HCT116 (cell line): ENCODE data around the gene KAT6B. TPM values are rescaled to one million over a fixed set of nuclear protein-coding genes. Genes with fewer than 3 reads are reported as not detected.

ENCODE experiments used
- ATAC-seq: fragments of 200-7000 bp; cut with Tn5 transposase; 2 replicates; pipeline ENCODE4 v1.9.1; 2020; ENCODE audit warnings: mild to moderate bottlenecking, moderate library complexity
- BruUV-seq: library from RNA; stranded (reverse); fragments of 400-500 nt; replicated peaks from 2 replicates; lab custom pipeline; 2021; lab: Mats Ljungman, UMichigan
- CTCF ChIA-PET: fragments of 300-600 bp; sonication (Branson Sonifier 250); formaldehyde crosslinking; loops from one replicate; lab custom pipeline; 2021; ENCODE audit warnings: antibody characterized with exemption; lab: Charles Lee
- POLR2A ChIA-PET: fragments of 300-600, 350-600 bp; sonication (Branson Sonifier 250); formaldehyde crosslinking; loops from one replicate; lab custom pipeline; 2021; ENCODE audit warnings: antibody characterized with exemption; lab: Charles Lee
- RAD21 ChIA-PET, 2 experiments: fragments of 300-600 bp; sonication (Branson Sonifier 250); formaldehyde crosslinking; loops; one replicate each; lab custom pipeline; 2023; ENCODE audit warnings: low total read pairs in 2 of 2; ENCODE audit not compliant: uncharacterized antibody in 2 of 2, unreplicated experiment in 2 of 2, low non-redundant PET in 1 of 2; lab: Charles Lee
- DNase-seq: peaks from one replicate; pipeline ENCODE4 v3.0.0-alpha.2; 2010; ENCODE audit warnings: low read depth, low spot score
- H2AFZ ChIP-seq: fragments of 200-600 bp; shearing (Covaris generic), sonication (generic); 2 replicates; pipeline ENCODE4 v1.6.1; 2017; ENCODE audit warnings: low read depth, mixed run types, mixed read lengths, antibody characterized with exemption, low read length; ENCODE audit not compliant: poor library complexity, severe bottlenecking
- H3K27ac ChIP-seq: 2 replicates; pipeline ENCODE4 v1.5.1; 2012; ENCODE audit warnings: low read depth, low read length
- H3K27me3 ChIP-seq: fragments of 200-600 bp; sonication (generic); 2 replicates; pipeline ENCODE4 v1.6.1; 2016; ENCODE audit warnings: mixed run types, low read length, mixed read lengths; ENCODE audit not compliant: insufficient read depth
- H3K36me3 ChIP-seq, 2 experiments: fragments of 200-500 bp in 1 of 2; fragments of 200-600 bp in 1 of 2; sonication (Bioruptor generic) in 1 of 2; sonication (generic) in 1 of 2; 2 replicates each; pipeline versions ENCODE4 v1.5.1 to v1.6.1; 2014 to 2016; ENCODE audit warnings: low read length in 2 of 2, inconsistent platforms in 1 of 2, mixed read lengths in 1 of 2, mixed run types in 1 of 2; ENCODE audit not compliant: insufficient read depth in 2 of 2, control insufficient read depth in 1 of 2
- H3K4me1 ChIP-seq, 2 experiments: fragments of 200-600 bp in 1 of 2; sonication (generic) in 1 of 2; 2 replicates each; pipeline versions ENCODE4 v1.5.1 to v1.6.1; 2012 to 2017; ENCODE audit warnings: low read length in 2 of 2, inconsistent platforms in 1 of 2, mild to moderate bottlenecking in 1 of 2, mixed read lengths in 1 of 2, mixed run types in 1 of 2, moderate library complexity in 1 of 2; ENCODE audit not compliant: insufficient read depth in 2 of 2, control insufficient read depth in 1 of 2
- H3K4me2 ChIP-seq: fragments of 200-600 bp; sonication (generic); 2 replicates; pipeline ENCODE4 v1.6.1; 2017; ENCODE audit warnings: mixed run types, low read length, mixed read lengths
- H3K4me3 ChIP-seq, 2 experiments: fragments of 200-600 bp in 1 of 2; sonication (generic) in 1 of 2; replicated peaks in 1 of 2; 2 replicates each; pipeline ENCODE4 v1.5.1; 2011 to 2016; ENCODE audit warnings: low read length in 2 of 2, control low read depth in 1 of 2, low read depth in 1 of 2, mild to moderate bottlenecking in 1 of 2, mixed read lengths in 1 of 2, mixed run types in 1 of 2
- H3K79me2 ChIP-seq: fragments of 200-600 bp; sonication (generic); 2 replicates; pipeline ENCODE4 v1.6.1; 2017; ENCODE audit warnings: mild to moderate bottlenecking, mixed run types, low read length, moderate library complexity, mixed read lengths; ENCODE audit not compliant: insufficient read depth
- H3K9ac ChIP-seq: fragments of 200-600 bp; sonication (generic); 2 replicates; pipeline ENCODE4 v1.6.1; 2016; ENCODE audit warnings: low read length, mixed read lengths
- H3K9me2 ChIP-seq: fragments of 200-600 bp; sonication (generic), shearing (Covaris generic); 2 replicates; pipeline ENCODE4 v1.6.1; 2017; ENCODE audit warnings: mixed run types, mild to moderate bottlenecking, moderate library complexity; ENCODE audit not compliant: insufficient read depth
- H3K9me3 ChIP-seq, 2 experiments: fragments of 200-500 bp in 1 of 2; fragments of 200-600 bp in 1 of 2; sonication (Bioruptor generic) in 1 of 2; sonication (generic) in 1 of 2; 2 replicates each; pipeline ENCODE4 v1.6.1; 2014 to 2017; ENCODE audit warnings: low read length in 2 of 2, mixed read lengths in 2 of 2, inconsistent platforms in 1 of 2, low read depth in 1 of 2, mild to moderate bottlenecking in 1 of 2, mixed run types in 1 of 2, moderate library complexity in 1 of 2; ENCODE audit not compliant: control insufficient read depth in 1 of 2, insufficient read depth in 1 of 2
- H4K20me1 ChIP-seq: fragments of 200-600 bp; sonication (generic), shearing (Covaris generic); 2 replicates; pipeline ENCODE4 v1.6.1; 2017; ENCODE audit warnings: mixed run types, mild to moderate bottlenecking, moderate library complexity; ENCODE audit not compliant: insufficient read depth
- CBX3 ChIP-seq: IDR thresholded peaks from 2 replicates; pipeline ENCODE4 v1.6.1; 2012; ENCODE audit warnings: low read depth
- EGR1 ChIP-seq: IDR thresholded peaks from 2 replicates; pipeline ENCODE4 v1.6.1; 2012; ENCODE audit warnings: low read depth
- ELF1 ChIP-seq: IDR thresholded peaks from 2 replicates; pipeline ENCODE4 v1.6.1; 2012; ENCODE audit warnings: low read depth, borderline replicate concordance
- EZH2 ChIP-seq: fragments of 200-600 bp; sonication (generic); IDR thresholded peaks from 2 replicates; pipeline ENCODE4 v1.6.1; 2017; ENCODE audit warnings: antibody characterized with exemption, mixed run types
- EZH2phosphoT487 ChIP-seq: fragments of 200-600 bp; IDR thresholded peaks from 2 replicates; pipeline ENCODE4 v1.6.1; 2018; ENCODE audit warnings: antibody characterized with exemption, borderline replicate concordance
- JUND ChIP-seq: IDR thresholded peaks from 2 replicates; pipeline ENCODE4 v1.6.1; 2012
- POLR2A ChIP-seq: IDR thresholded peaks from 2 replicates; pipeline ENCODE4 v1.7.0; 2011; ENCODE audit warnings: borderline replicate concordance; ENCODE audit not compliant: insufficient read depth, insufficient read length; ENCODE audit errors: extremely low read depth
- POLR2AphosphoS5 ChIP-seq: IDR thresholded peaks from 2 replicates; pipeline ENCODE4 v1.6.1; 2011; ENCODE audit warnings: mild to moderate bottlenecking, low read depth, low read length, moderate library complexity
- RAD21 ChIP-seq: IDR thresholded peaks from 2 replicates; pipeline ENCODE4 v1.6.1; 2012; ENCODE audit warnings: low read depth, mild to moderate bottlenecking
- SIN3A ChIP-seq: IDR thresholded peaks from 2 replicates; pipeline ENCODE4 v1.6.1; 2012; ENCODE audit warnings: low read depth
- SRF ChIP-seq: IDR thresholded peaks from 2 replicates; pipeline ENCODE4 v1.6.1; 2012; ENCODE audit warnings: low read depth
- YY1 ChIP-seq: IDR thresholded peaks from 2 replicates; pipeline ENCODE4 v1.6.1; 2011; ENCODE audit warnings: low read length, low read depth, moderate library complexity, mild to moderate bottlenecking; ENCODE audit not compliant: insufficient replicate concordance; ENCODE audit errors: extremely low read depth
- ZFX ChIP-seq: fragments of 450-650 bp; IDR thresholded peaks from 2 replicates; pipeline ENCODE4 v1.6.1; 2017
- ZNF274 ChIP-seq: fragments of 200-500 bp; sonication (Bioruptor generic); IDR thresholded peaks from 2 replicates; pipeline ENCODE4 v1.6.1; 2014; ENCODE audit warnings: mild to moderate bottlenecking, low read depth, low read length, inconsistent platforms
- intact Hi-C: fragments of 100-400 bp; cut with micrococcal nuclease; formaldehyde crosslinking; loops from 2 replicates; pipeline ENCODE4 v1.10.0; 2022
- total RNA-seq: library from RNA; stranded (reverse); gene quantifications from one replicate; pipeline ENCODE4 v1.2.1, GENCODE V29; 2021; ENCODE audit not compliant: unreplicated experiment
- TF ChIP-seq, protein P1 (sequence below): IDR thresholded peaks from 2 replicates; pipeline ENCODE4 v1.6.1; 2012
- TF ChIP-seq, protein P2 (sequence below): IDR thresholded peaks from 2 replicates; pipeline ENCODE4 v1.6.1; 2011; ENCODE audit warnings: mild to moderate bottlenecking, low read length, moderate library complexity; ENCODE audit not compliant: insufficient replicate concordance; ENCODE audit errors: extremely low read depth
- TF ChIP-seq, protein P3 (sequence below): IDR thresholded peaks from 2 replicates; pipeline ENCODE4 v1.6.1; 2012

Gene KAT6B
- total RNA-seq, 1 experiment from 2014 or later, result 17.8 TPM

- CTCF ChIA-PET, result no interaction called here
- no peaks in the 10 kb centered on the region; the same call in 1 of the 2 replicates for H3K79me2 ChIP-seq
- H4K20me1 ChIP-seq, result no peaks in the 10 kb centered on the region
- intact Hi-C loops, result no loop called here
- TF ChIP-seq ELF1 (no peak), EGR1 (no peak), POLR2A (no peak), EZH2phosphoT487 (no peak), RAD21 (no peak), SIN3A (no peak), EZH2 (no peak), ZFX (no peak), YY1 (no peak), CBX3 (no peak), SRF (no peak), JUND (no peak), ZNF274 (no peak), POLR2AphosphoS5 (no peak)
- TF ChIP-seq, protein P1, sequence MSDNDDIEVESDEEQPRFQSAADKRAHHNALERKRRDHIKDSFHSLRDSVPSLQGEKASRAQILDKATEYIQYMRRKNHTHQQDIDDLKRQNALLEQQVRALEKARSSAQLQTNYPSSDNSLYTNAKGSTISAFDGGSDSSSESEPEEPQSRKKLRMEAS, result no peak
- TF ChIP-seq, protein P2, sequence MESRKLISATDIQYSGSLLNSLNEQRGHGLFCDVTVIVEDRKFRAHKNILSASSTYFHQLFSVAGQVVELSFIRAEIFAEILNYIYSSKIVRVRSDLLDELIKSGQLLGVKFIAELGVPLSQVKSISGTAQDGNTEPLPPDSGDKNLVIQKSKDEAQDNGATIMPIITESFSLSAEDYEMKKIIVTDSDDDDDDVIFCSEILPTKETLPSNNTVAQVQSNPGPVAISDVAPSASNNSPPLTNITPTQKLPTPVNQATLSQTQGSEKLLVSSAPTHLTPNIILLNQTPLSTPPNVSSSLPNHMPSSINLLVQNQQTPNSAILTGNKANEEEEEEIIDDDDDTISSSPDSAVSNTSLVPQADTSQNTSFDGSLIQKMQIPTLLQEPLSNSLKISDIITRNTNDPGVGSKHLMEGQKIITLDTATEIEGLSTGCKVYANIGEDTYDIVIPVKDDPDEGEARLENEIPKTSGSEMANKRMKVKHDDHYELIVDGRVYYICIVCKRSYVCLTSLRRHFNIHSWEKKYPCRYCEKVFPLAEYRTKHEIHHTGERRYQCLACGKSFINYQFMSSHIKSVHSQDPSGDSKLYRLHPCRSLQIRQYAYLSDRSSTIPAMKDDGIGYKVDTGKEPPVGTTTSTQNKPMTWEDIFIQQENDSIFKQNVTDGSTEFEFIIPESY, result no peak
- TF ChIP-seq, protein P3, sequence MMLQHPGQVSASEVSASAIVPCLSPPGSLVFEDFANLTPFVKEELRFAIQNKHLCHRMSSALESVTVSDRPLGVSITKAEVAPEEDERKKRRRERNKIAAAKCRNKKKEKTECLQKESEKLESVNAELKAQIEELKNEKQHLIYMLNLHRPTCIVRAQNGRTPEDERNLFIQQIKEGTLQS, result no peak
- TF ChIP-seq, all 23 proteins: peak for 0
- no peaks in the 10 kb centered on the region for H3K27me3 ChIP-seq
- no peaks in the 10 kb centered on the region for H3K9me3 ChIP-seq
- peaks cover 47 to 56% of the 10 kb centered on the region in 2 experiments for H3K4me1 ChIP-seq
- DNase-seq, result no peak
- H3K9ac ChIP-seq, result no peak overlapping the region
- BruUV-seq, result no TSS peak
- no peak for ATAC-seq
- H3K4me2 ChIP-seq, result peak overlapping the region; percentile 20; the same call in 1 of the 2 replicates
- ChIA-PET POLR2A (no interaction called here), RAD21 (no interaction called here)
- no peak overlapping the region for H3K27ac ChIP-seq
- H3K36me3 ChIP-seq, result no peaks in the 10 kb centered on the region
- no peak overlapping the region for H2AFZ ChIP-seq
- H3K4me3 ChIP-seq, result no peak overlapping the region
- H3K9me2 ChIP-seq, result no peaks in the 10 kb centered on the region
Measured at GRCh38 chr10:74925291-74925690, 98.9 kb downstream of the KAT6B start.
